Measurements from ENCODE around the gene NDUFAF8. TPM values are rescaled to one million over a fixed set of nuclear protein-coding genes. Genes with fewer than 3 reads are reported as not detected.

The NDUFAF8 gene
- polyA plus RNA-seq, 2 of the 4 experiments (the other 2 are of a cell fraction): 179 to 308 TPM

GRCh38 chr17:81239714-81240555 is 817 bp downstream of the NDUFAF8 start:
- CTCF ChIA-PET: interaction anchor here (0.8 to 13.0 kb wide), 12 partner anchors 9 to 235 kb away, joined by 3 to 153 read pairs (median 4); partner anchors contain the start of gene CEP131
- DNase-seq (ENCODE audit: low read depth in 1 of 2, low spot score in 1 of 2) (peak; percentile 54 to 60), ATAC-seq (peak in 1 of 2 experiments; percentile 1; a peak in 2 of 6 replicates), FAIRE-seq (no peak)
- H3K27ac ChIP-seq: peak overlapping the region; percentile 91 to 94
- peaks cover 19% of the 10 kb centered on the region for H3K4me1 ChIP-seq
- H3K4me3 ChIP-seq: peak overlapping the region; percentile 80
- no peak; the same call in 1 of the 2 replicates for TF ChIP-seq POLR2AphosphoS2 (conservative IDR thresholded peaks at IDR 0.05; ENCODE audit: low read length)
- no peak for TF ChIP-seq EP300 (IDR thresholded peaks at IDR 0.05)
- peak; percentile 52; the same call in 1 of the 2 replicates for TF ChIP-seq E2F6 (IDR thresholded peaks at IDR 0.05; ENCODE audit: borderline replicate concordance, low read depth)
- TF ChIP-seq MAX (IDR thresholded peaks at IDR 0.05): peak; percentile 65; the same call in 1 of the 2 replicates
- 0 out of 2 replicates have a peak, but pooled peaks have one; percentile 5 for TF ChIP-seq HOXB5 (CRISPR knock-in tag; IDR thresholded peaks at IDR 0.05)
- TF ChIP-seq FOXS1 (CRISPR knock-in tag; IDR thresholded peaks at IDR 0.05): no peak
- WGBS (ENCODE audit: missing lambda C conversion rate): 14% methylated on average over 35 of the region's 37 CpGs
- peak overlapping the region; percentile 77 for H3K4me2 ChIP-seq
- no peaks in the 10 kb centered on the region for H3K9me3 ChIP-seq
- POLR2A ChIA-PET: interaction anchor here (0.9 to 1.6 kb wide), 8 partner anchors 8 to 217 kb away, joined by 3 to 23 read pairs (median 4); partner anchors contain the start of genes BAHCC1 and CEP131

- ATAC-seq: no peak
- H3K4me2 ChIP-seq: peak overlapping the region; percentile 77
- ChIA-PET CTCF (interaction anchor here (0.6 to 13.0 kb wide), 12 partner anchors 10 to 236 kb away, joined by 3 to 153 read pairs (median 3); partner anchors contain the start of gene CEP131), POLR2A (interaction anchor here (1.6 kb wide), 1 partner anchor 18 kb away, joined by 4 read pairs; the partner anchor contains the start of gene CEP131)
- peak overlapping the region in 1 of 2 experiments; percentile 94; a peak in 2 of 6 replicates for H3K27ac ChIP-seq
- DNase-seq (ENCODE audit: low read depth in 1 of 2, low spot score in 1 of 2): no peak
- no peak for FAIRE-seq
- no peaks in the 10 kb centered on the region for H3K9me3 ChIP-seq
- no peak for TF ChIP-seq BHLHE40 (IDR thresholded peaks at IDR 0.05; ENCODE audit: low read depth, low read length)
- TF ChIP-seq ZNF302 (CRISPR knock-in tag; IDR thresholded peaks at IDR 0.05): no peak
- TF ChIP-seq CHD4 (IDR thresholded peaks at IDR 0.05; ENCODE audit: borderline replicate concordance): no peak
- no peak for TF ChIP-seq SREBF2 (IDR thresholded peaks at IDR 0.05)
- no peak for TF ChIP-seq CTCF (IDR thresholded peaks at IDR 0.05)
- TF ChIP-seq BCL3 (IDR thresholded peaks at IDR 0.05): no peak
- H3K4me3 ChIP-seq: peak overlapping the region; percentile 80; the same call in 2 of the 3 replicates
- WGBS (ENCODE audit: missing lambda C conversion rate): 78% methylated on average over 8 of the region's 8 CpGs
- H3K4me1 ChIP-seq: peaks cover 19% of the 10 kb centered on the region
Measured at GRCh38 chr17:81240761-81241160, 1.6 kb downstream of the NDUFAF8 start.

GRCh38 chr17:81241203-81241602 is 2.1 kb downstream of the NDUFAF8 start:
- no peaks in the 10 kb centered on the region for H3K9me3 ChIP-seq
- ChIA-PET POLR2A (interaction anchor here (1.6 kb wide), 1 partner anchor 18 kb away, joined by 4 read pairs; the partner anchor contains the start of gene CEP131), CTCF (interaction anchor here (0.6 to 5.0 kb wide), 8 partner anchors 10 to 218 kb away, joined by 3 to 21 read pairs (median 4); partner anchors contain the start of gene CEP131)
- no peak overlapping the region for H3K27ac ChIP-seq
- FAIRE-seq (no peak), DNase-seq (ENCODE audit: low read depth in 1 of 2, low spot score in 1 of 2) (no peak), ATAC-seq (no peak)
- H3K4me1 ChIP-seq: peaks cover 19% of the 10 kb centered on the region
- 91% methylated on average over 10 of the region's 10 CpGs for WGBS (ENCODE audit: missing lambda C conversion rate)
- H3K4me3 ChIP-seq: no peak overlapping the region
- H3K4me2 ChIP-seq: peak overlapping the region; percentile 77; the same call in 2 of the 3 replicates
- TF ChIP-seq ATOH8 (CRISPR knock-in tag; IDR thresholded peaks at IDR 0.05; ENCODE audit: low read depth): no peak
- TF ChIP-seq CEBPB (IDR thresholded peaks at IDR 0.05): no peak
- no peak for TF ChIP-seq SREBF2 (IDR thresholded peaks at IDR 0.05)
- no peak for TF ChIP-seq CHD4 (IDR thresholded peaks at IDR 0.05; ENCODE audit: borderline replicate concordance)
- no peak for TF ChIP-seq USF2 (IDR thresholded peaks at IDR 0.05)
- no peak for TF ChIP-seq PBX3 (IDR thresholded peaks at IDR 0.05)
- no peak for TF ChIP-seq KDM1A (IDR thresholded peaks at IDR 0.05; ENCODE audit: low read depth)
- no peak for TF ChIP-seq HES2 (IDR thresholded peaks at IDR 0.05)
- no peak for TF ChIP-seq EHMT2 (IDR thresholded peaks at IDR 0.05; ENCODE audit: low read depth)
- TF ChIP-seq POLR2A (IDR thresholded peaks at IDR 0.05; ENCODE audit: low read length): no peak
- TF ChIP-seq FOSB (CRISPR knock-in tag; IDR thresholded peaks at IDR 0.05): no peak
- no peak for TF ChIP-seq RCOR1 (IDR thresholded peaks at IDR 0.05; ENCODE audit: low read depth, low read length)
- TF ChIP-seq PHF8 (IDR thresholded peaks at IDR 0.05; ENCODE audit: borderline replicate concordance, low read depth): no peak
- TF ChIP-seq CBX2 (IDR thresholded peaks at IDR 0.05; ENCODE audit: borderline replicate concordance, low read depth): no peak
